Upper lobe of right lung (tissue), 1 donor: ENCODE results near the gene ENTPD8. TPM values are rescaled to one million over a fixed set of nuclear protein-coding genes. Genes with fewer than 3 reads are reported as not detected.

ENCODE experiments used
- ATAC-seq: fragments of 200-7000 bp; cut with Tn5 transposase; one replicate; pipeline ENCODE4 v1.9.1; 2020; ENCODE audit warnings: mild to moderate bottlenecking, moderate library complexity
- DNase-seq: peaks from one replicate; pipeline ENCODE4 v3.0.0-alpha.2; 2020
- H3K27ac ChIP-seq: fragments of 200-600 bp; one replicate; pipeline ENCODE4 v1.8.0; 2022
- H3K27me3 ChIP-seq: fragments of 200-600 bp; one replicate; pipeline ENCODE4 v1.8.0; 2022; ENCODE audit warnings: mild to moderate bottlenecking
- H3K36me3 ChIP-seq: fragments of 200-600 bp; one replicate; pipeline ENCODE4 v1.8.0; 2022
- H3K4me1 ChIP-seq: fragments of 200-600 bp; one replicate; pipeline ENCODE4 v1.8.0; 2022
- H3K4me3 ChIP-seq: fragments of 200-600 bp; one replicate; pipeline ENCODE4 v1.8.0; 2022; ENCODE audit warnings: mild to moderate bottlenecking
- H3K9me3 ChIP-seq: fragments of 200-600 bp; one replicate; pipeline ENCODE4 v1.8.0; 2022
- intact Hi-C: fragments of 100-400 bp; cut with DNase I; formaldehyde crosslinking; loops from one replicate; pipeline ENCODE4 v1.11.0; 2022
- total RNA-seq: library from RNA; stranded (reverse); fragmentation: NEBNext Ultra II Directional; extraction: Animal tissue kit (Norgen Biotek cat#: 25700); gene quantifications from one replicate; pipeline ENCODE4 v1.2.1, GENCODE V29; 2021
- TF ChIP-seq, protein P1 (sequence below): fragments of 200-600 bp; IDR thresholded peaks from one replicate; pipeline ENCODE4 v1.8.0; 2022; ENCODE audit warnings: antibody characterized with exemption
- donor health status: DM: no; HTN: yes; CAD: no; lungs with severe emphysema.

ENTPD8 gene
- total RNA-seq, 1 donor from 2014 or later, result not detected

DNA sequence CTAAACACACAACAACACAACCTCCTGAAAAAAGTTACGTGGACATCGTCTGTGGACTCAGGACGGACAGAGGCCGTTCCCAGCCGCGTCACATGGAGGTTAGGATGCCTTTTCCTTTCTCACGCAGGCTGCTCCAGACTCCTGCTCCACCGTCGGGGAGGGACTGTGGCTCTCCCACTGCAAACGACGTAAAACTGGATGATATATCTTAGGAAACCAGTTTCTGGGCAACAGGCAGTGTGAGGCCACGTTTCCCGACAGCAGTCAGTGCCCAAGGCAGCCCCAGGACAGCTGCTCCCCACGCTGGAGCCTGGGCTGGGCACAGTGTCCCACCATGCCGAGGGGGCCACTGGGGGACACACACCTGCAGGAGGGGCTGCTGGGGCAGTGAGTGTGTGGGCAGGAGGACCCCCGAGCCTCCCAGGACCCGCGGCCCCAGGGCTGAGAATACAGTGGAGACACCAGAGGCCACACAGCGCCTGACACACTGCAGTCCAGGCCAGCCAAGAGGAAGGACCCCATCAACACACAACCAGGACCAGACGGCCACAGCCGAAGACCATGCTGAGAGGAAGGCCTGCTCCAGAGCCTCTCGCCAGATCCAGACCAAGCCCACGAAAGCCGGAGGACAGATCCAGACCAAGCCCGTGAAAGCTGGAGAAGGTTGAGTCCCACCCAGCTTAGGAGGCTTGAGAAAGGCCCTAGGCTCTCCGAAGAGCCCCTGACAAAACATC lies 44.4 kb downstream of the ENTPD8 start:
- TF ChIP-seq, protein P1, sequence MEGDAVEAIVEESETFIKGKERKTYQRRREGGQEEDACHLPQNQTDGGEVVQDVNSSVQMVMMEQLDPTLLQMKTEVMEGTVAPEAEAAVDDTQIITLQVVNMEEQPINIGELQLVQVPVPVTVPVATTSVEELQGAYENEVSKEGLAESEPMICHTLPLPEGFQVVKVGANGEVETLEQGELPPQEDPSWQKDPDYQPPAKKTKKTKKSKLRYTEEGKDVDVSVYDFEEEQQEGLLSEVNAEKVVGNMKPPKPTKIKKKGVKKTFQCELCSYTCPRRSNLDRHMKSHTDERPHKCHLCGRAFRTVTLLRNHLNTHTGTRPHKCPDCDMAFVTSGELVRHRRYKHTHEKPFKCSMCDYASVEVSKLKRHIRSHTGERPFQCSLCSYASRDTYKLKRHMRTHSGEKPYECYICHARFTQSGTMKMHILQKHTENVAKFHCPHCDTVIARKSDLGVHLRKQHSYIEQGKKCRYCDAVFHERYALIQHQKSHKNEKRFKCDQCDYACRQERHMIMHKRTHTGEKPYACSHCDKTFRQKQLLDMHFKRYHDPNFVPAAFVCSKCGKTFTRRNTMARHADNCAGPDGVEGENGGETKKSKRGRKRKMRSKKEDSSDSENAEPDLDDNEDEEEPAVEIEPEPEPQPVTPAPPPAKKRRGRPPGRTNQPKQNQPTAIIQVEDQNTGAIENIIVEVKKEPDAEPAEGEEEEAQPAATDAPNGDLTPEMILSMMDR, result no peak
- intact Hi-C loops, result no loop called here
- H3K4me1 ChIP-seq, result no peaks in the 10 kb centered on the region
- H3K27ac ChIP-seq, result no peak overlapping the region
- ATAC-seq (no peak), DNase-seq (peak; percentile 53)
- H3K27me3 ChIP-seq, result no peaks in the 10 kb centered on the region
- H3K9me3 ChIP-seq, result no peaks in the 10 kb centered on the region
- no peak overlapping the region for H3K4me3 ChIP-seq
- no peaks in the 10 kb centered on the region for H3K36me3 ChIP-seq

DNA sequence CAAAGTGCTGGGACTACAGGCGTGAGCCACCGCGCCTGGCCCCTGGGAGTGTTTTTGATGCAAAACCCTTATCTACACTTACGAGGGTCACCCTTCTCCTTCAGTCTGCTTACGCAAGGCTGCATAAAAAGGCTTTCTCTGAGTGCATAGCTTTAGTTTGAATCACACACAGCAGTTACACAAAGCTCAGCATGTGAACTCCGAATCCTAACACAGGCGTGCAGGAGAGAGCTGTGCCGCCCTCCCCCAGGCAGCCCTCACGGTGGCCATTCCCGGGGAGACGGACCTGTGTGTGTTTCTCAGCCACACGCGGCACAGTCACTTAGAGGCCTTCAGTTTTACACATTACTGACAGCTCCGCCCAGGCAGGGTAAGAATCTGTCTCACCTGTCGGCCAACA lies 44.9 kb downstream of the ENTPD8 start:
- Histone ChIP-seq H3K4me1 (no peaks in the 10 kb centered on the region), H3K9me3 (no peaks in the 10 kb centered on the region), H3K36me3 (no peaks in the 10 kb centered on the region), H3K27me3 (no peaks in the 10 kb centered on the region), H3K27ac (no peak overlapping the region), H3K4me3 (no peak overlapping the region)
- ATAC-seq, result no peak
- intact Hi-C loops, result no loop called here
- TF ChIP-seq, protein P1, result no peak
- DNase-seq, result no peak

GRCh38 chr9:137395666-137396010 lies 45.5 kb downstream of the ENTPD8 start:
- no peak for DNase-seq
- H3K27ac ChIP-seq, result no peak overlapping the region
- TF ChIP-seq, protein P1, result no peak
- ATAC-seq, result no peak
- intact Hi-C loops, result no loop called here
- no peaks in the 10 kb centered on the region for H3K36me3 ChIP-seq
- no peaks in the 10 kb centered on the region for H3K4me1 ChIP-seq
- H3K27me3 ChIP-seq, result no peaks in the 10 kb centered on the region
- no peaks in the 10 kb centered on the region for H3K9me3 ChIP-seq
- no peak overlapping the region for H3K4me3 ChIP-seq

GRCh38 chr9:137394866-137395665 lies 46.1 kb downstream of the ENTPD8 start:
- DNase-seq, result no peak
- Histone ChIP-seq H3K27ac (no peak overlapping the region), H3K36me3 (no peaks in the 10 kb centered on the region), H3K4me1 (no peaks in the 10 kb centered on the region), H3K27me3 (no peaks in the 10 kb centered on the region), H3K4me3 (no peak overlapping the region), H3K9me3 (no peaks in the 10 kb centered on the region)
- no peak for ATAC-seq
- TF ChIP-seq, protein P1, result no peak
- intact Hi-C loops, result no loop called here

- no peak for ATAC-seq
- Histone ChIP-seq H3K9me3 (no peaks in the 10 kb centered on the region), H3K4me3 (no peak overlapping the region), H3K36me3 (no peaks in the 10 kb centered on the region), H3K27me3 (no peaks in the 10 kb centered on the region), H3K4me1 (no peaks in the 10 kb centered on the region), H3K27ac (no peak overlapping the region)
- intact Hi-C loops, result no loop called here
- no peak for DNase-seq
- TF ChIP-seq, protein P1, result no peak
Measured at GRCh38 chr9:137393176-137394150, 47.7 kb downstream of the ENTPD8 start.
